ENCODE results near the gene TRHDE.
"Not testable (repeated sequence)": the region's sequence is repeated elsewhere in the genome, so short reads cannot be mapped to it uniquely, and the experiment has no call there.

Gene TRHDE

DNA sequence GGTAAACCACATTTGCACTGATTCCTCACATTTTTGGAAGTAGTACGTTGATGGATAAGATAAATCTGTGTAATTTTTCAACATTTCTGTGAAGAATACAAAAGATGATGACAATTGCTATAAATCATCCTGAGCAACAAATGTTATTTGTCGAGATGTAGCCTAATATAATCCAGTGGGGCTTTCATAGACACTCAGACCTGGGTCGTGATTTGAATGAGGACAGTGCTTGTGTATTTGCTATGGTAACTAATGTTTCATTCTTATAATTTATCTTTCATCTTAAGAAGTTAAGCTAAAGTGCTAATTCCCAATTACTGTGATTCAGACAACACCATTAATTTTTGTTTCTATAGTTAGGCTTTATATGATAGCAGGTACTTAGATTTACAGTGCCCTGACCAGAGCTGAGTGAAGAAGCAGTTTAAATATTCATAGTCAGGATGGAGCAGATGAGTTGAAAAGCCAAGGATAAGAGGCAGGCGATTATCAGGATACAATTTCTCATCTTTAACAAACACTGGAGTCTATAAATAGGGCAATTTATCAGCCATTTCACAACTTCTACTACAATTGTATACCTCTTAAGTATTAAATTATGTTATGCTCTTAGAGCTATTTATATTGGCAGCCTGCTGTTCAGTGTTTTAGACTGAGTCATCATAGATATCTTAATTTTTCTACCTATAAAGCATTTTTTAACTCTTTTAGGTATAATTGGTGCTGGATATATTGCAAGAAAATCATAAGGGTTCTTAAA lies 359.9 kb downstream of the TRHDE start:
- DNase-seq (ENCODE audit: low read depth in 2 of 2) = no peak

- DNase-seq (ENCODE audit: low read depth in 2 of 2) = no peak
Observed at GRCh38 chr12:72642706-72643105, 370.5 kb downstream of the TRHDE start.

- DNase-seq (ENCODE audit: low read depth in 2 of 2) = no peak
Observed at GRCh38 chr12:72647139-72647538, 375.0 kb downstream of the TRHDE start.

DNA sequence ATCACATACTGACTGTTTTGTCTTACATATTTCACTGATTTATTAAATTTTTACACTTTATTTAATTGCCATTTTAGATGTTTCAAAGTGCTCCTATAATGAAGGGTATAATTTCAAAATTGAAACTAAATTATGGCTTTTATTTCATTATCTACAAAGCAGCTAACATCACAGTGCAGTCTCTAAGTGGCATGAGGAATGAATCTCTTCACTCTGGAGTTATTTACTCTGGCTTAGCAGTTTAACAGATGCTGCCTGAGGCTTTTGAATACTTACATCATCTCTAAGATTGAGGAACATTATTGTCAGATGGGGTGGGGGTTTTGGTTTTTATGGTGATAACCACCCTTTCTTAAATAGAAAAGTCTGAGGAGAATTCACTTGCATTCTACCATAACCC lies 386.4 kb downstream of the TRHDE start:
- DNase-seq (ENCODE audit: low read depth in 2 of 2) = no peak

- DNase-seq (ENCODE audit: low read depth in 2 of 2) = not testable (repeated sequence)
Observed at GRCh38 chr12:72660174-72660573, 388.0 kb downstream of the TRHDE start.

DNA sequence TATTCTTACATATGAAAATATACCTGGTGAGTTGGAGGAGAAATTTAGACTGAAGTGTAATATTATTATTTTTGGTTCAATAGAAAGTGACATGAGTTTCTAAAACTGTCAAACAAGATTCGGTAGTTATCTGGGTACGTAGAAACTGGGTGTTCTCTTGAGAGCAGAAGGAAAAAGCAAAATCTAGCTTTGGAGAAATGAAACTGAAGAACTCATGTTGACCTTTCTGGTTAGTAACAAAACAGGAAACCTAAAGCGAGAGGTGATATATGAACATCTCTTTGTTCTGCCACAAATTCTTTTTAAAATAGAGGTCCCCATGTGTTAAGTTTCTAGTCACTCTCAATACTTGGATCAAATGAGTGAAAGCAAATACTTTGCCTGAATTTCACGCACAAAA lies 401.7 kb downstream of the TRHDE start:
- DNase-seq (ENCODE audit: low read depth in 2 of 2) = no peak

GRCh38 chr12:72676556-72676955 lies 404.4 kb downstream of the TRHDE start:
- no peak for DNase-seq (ENCODE audit: low read depth in 2 of 2)

DNA sequence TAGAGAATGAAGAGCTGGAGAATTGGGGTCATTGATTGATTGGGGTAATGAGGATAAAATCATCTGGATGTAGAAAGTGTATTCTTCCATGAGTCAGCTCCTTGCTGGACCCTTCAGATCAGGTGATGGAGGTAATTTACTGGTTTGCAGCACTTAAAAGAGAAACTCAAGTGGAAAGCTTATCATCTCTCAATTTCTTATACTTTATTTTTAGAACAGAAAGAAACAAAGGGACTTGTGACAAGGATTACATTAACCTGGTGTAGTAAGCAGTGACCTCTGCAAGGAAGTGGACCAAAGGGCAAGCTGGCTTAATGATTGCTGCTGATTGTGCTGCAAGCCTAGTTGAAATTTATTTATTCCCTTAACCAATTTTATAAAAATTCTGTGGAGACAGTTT lies 405.0 kb downstream of the TRHDE start:
- no peak for DNase-seq (ENCODE audit: low read depth in 2 of 2)

DNA sequence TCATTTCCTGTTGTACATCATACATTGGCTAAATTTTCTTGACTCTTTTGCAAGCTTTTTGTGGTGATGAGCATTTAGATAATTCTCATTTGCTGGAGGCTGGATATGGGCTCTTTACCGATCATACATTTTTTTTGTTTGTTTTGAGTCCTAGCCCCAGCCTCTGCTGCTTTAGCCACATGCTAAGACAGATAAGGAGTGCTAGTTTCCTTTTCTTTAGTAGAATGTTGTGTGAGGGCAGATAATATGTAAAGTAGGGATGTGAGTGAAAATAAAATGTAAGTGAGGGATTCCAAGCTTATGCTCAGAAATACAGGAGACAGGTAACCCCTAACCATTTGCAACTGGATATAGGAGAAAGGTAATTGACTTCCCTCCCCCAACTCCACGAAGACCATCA lies 405.7 kb downstream of the TRHDE start:
- no peak for DNase-seq (ENCODE audit: low read depth in 2 of 2)

DNA sequence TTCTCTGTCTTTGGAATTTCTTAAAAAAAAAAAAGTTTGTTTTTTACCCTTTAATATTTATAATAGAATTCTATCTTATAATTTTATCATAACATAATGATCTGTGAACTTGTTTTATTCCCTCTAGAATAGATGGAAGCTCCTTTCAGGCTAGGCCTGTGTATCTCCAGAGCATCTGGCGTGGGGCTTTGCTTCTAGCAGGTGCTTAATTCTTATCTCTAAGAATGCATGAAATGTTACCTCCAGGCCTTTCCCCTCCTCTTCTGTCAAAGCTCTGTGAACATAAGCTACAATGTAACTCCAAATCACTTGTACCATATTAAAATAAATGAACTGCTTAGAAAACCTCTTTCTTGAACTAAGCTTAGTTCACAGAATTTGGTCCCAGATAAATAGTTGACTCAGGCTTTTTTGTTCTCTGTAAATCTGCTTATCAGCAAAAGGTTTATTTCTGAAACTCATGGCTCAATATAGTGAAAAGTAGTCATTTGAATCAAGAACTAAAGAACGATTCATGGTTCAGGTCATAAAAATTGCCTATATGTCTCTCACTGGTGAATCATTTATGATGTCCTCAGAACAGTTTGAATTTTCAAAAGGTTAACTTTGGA lies 407.1 kb downstream of the TRHDE start:
- no peak for DNase-seq (ENCODE audit: low read depth in 2 of 2)

- no peak for DNase-seq (ENCODE audit: low read depth in 2 of 2)
Observed at GRCh38 chr12:72681028-72681427, 408.9 kb downstream of the TRHDE start.

DNA sequence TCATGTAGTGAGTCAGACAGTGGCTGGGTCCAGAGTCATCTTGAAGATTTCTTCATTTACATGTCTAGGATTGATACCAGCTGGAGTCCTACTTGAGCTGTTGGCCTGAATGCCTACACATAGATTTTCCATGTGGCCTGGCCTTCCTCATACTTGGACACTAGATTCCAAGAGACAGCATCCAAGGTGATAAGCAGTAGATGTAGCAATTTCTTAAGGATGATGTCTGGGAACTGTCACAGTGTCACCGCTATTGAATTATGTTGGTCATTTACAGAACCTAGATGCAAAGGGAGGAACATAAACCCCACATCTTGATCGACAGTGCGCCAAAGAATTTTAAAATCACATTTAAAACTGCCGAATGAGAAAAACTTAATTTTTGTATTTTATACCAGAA lies 412.3 kb downstream of the TRHDE start:
- DNase-seq (ENCODE audit: low read depth in 2 of 2) = no peak

DNA sequence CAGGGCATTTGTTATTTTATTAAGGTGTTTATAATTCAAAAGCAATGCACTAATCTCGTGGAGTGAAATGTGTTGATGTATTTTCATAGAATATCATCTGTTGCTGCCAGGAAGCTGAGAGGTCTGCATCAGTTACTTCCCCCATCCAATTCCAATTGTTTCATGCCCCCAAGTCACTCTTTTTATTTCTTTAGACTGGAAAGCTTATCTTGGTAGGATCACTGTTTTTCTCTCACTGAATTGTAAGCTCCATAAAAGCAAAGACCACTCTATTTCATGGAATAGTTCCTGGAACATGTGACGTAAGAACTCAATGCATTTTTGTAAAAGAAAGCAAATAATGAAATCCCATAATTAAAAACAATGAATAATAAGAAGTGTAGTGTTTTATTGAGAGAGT lies 420.2 kb downstream of the TRHDE start:
- DNase-seq (ENCODE audit: low read depth in 2 of 2) = no peak

DNA sequence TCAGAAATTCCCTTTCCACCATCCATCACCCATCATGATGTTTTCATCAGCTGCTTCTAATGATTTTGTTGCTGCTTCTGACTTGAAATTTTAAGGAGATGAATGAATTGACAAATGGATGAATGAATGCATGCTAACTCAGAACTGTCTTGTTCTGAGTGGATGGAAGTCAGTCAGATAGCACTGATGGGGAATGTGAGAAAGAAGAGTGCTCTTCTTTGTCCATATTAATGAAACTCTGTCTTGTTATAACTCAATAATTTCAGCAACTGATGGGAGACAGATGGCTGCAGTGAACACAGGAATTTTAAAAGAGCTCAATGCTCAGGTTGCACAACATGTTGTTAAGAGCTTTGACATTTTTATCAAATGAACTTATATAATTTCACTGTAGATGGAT lies 422.0 kb downstream of the TRHDE start:
- DNase-seq (ENCODE audit: low read depth in 2 of 2) = no peak

DNA sequence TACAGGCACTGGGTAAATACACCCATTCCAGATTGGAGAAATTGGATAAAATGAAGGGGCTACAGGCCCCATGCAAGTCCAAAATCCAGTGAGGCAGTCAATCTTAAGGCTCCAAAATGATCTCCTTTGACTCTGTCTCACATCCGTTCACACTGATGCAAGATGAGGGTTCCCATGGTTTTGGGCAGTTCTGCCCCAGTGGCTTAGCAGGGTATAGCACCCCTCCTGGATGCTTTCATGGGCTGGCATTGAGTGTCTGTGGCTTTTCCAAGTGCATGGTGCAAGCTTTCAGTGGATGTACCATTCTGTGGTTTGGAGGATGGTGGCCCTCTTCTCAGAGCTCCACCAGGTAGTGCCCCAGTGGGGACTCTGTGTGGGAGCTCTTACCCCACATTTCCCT lies 427.2 kb downstream of the TRHDE start:
- DNase-seq (ENCODE audit: low read depth in 2 of 2) = no peak

DNA sequence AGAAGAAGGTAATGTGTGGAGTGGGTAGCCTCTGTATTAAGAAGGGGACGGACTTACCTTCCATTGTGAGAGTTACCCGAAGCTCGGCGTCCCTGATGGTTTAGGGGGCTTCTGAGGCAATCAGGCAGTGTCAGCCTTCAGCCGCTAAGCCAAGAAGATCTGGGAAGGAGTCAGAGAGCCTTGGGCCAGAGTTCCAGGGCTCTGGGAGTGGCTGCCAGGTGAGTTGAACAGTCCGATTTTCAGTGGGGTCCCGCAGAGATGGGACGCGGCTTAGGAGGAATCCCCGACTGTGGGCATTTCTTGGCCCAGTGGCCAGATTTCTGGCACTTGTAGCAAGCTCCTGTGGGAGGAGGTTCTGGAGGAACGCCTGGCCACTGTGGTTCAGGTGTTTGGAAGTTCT lies 439.9 kb downstream of the TRHDE start:
- DNase-seq (ENCODE audit: low read depth in 2 of 2) = not testable (repeated sequence)

- DNase-seq (ENCODE audit: low read depth in 2 of 2) = no peak
Observed at GRCh38 chr12:72716221-72716620, 444.1 kb downstream of the TRHDE start.

DNA sequence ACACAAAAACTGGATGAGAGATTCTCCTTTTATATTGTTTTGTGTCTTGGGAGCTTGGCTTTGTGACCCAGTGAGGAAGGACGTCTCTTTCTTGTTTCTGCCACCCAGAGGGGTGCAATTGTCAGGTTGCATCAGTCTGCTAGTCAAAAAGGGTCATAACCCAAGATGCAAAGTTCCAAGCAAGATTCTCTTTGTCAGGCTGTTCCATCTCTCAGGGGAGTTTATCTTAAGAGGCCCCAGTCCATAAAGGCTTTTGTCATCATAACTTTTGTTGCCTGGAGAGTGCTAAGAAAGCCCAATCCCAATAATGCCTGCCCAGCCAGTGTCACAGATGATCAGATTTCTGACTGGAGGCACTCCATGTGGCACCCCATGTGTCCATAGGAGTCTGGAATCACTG lies 444.9 kb downstream of the TRHDE start:
- DNase-seq (ENCODE audit: low read depth in 2 of 2) = no peak

All from activated CD8-positive, alpha-beta memory T cell treated with anti-CD3 and anti-CD28 coated beads for 4 hours (primary cell).